ENCODE measurements around the gene NEK5. TPM values are rescaled to one million over a fixed set of nuclear protein-coding genes. Genes with fewer than 3 reads are reported as not detected.
"Not testable (repeated sequence)": the region's sequence is repeated elsewhere in the genome, so short reads cannot be mapped to it uniquely, and the experiment has no call there.

The NEK5 gene
- polyA plus RNA-seq, 5 donors = 3.1 to 6.0 (median 5.3) TPM

DNA sequence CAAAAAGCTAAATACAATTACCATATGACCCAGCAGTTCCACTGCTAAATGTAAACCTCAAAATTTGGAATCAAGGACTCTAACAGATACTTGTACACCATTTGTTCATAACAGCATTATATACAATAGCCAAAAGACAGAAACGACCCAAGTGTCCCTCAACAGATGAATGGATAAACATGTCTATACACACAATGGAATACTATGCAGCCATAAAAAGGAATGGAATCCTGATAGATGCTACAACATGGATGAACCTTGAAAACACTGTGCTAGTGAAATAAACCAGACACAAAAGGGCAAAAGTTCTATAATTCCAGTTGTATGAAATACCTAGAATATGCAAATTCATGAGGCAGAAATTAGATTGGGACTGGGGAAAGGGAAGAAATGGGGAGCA, 18.4 kb upstream of the NEK5 start:
- DNase-seq = no peak

DNA sequence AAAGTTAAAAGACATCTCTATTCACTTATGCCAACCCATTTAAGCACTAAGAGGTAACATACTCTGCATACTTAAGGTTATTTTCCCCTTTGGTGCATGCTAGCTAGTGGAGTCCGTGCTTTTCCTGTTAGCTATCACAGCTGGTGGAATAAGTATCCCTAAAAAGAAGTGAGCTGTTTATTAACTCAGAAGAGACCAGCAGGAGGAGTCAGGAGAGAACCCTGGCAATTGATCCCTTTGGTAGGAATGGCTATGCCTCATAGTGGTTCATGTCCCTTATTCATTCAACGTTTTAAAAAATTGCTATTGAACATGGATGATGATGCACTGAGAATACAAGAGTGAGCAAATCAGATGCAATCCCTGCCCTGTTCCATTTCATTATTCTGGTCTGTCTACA, 12.4 kb upstream of the NEK5 start:
- no peak for DNase-seq

DNA sequence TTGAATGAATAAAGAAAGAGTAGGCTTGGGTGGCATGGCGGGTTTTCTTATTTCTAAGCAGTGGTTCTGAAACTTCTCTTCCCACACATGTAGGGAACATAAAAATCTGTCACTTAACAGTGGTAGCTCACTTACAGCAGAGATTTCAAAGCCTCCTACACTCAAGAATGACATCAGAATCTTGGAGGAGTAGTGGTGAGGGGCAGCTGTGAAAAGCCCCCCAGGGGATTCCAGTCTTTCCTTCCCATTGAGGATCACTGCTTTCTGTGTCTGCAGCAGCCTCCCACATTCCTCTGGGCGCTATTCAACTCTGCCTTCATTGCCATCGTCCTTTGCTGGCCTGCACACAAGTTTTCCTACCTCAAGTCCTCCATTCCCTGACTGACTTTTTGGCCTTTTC, 8.6 kb upstream of the NEK5 start:
- DNase-seq = no peak

DNA sequence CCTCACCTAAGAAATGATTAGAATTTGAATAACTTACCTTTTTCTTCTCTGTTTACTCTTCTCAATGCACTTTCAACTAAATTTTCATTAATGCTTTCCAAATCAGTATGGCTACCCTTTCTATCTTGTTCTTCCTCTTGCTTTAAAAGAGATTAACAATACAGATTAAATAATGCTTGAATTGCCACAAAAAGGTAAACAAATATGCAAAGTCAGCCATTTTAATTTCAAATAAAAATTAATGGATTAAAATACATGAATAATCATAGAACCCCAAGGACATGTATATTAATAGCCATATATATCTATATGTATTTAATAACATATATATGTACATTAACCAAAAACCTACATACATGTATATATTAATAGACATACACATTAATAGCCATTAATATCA, 7.9 kb upstream of the NEK5 start:
- no peak for DNase-seq

DNA sequence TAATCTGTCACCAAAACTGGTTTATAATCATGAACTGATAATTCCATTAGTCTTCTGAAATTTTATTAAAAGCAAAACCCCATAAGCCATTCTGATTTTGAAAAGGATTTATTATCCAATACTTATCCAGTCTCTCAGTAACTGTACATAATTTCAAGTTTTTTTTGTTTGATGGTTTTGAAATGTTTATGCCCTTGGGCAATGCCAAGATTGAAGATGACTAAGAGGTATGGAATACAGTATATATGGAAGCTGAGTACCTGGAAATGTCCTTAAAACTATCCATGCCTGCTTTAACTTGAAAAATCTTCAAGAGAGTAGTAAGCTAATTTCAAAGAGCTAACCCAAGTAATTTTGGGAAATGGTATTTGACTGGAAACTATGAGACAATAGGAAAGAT, 1.8 kb upstream of the NEK5 start:
- DNase-seq = no peak

DNA sequence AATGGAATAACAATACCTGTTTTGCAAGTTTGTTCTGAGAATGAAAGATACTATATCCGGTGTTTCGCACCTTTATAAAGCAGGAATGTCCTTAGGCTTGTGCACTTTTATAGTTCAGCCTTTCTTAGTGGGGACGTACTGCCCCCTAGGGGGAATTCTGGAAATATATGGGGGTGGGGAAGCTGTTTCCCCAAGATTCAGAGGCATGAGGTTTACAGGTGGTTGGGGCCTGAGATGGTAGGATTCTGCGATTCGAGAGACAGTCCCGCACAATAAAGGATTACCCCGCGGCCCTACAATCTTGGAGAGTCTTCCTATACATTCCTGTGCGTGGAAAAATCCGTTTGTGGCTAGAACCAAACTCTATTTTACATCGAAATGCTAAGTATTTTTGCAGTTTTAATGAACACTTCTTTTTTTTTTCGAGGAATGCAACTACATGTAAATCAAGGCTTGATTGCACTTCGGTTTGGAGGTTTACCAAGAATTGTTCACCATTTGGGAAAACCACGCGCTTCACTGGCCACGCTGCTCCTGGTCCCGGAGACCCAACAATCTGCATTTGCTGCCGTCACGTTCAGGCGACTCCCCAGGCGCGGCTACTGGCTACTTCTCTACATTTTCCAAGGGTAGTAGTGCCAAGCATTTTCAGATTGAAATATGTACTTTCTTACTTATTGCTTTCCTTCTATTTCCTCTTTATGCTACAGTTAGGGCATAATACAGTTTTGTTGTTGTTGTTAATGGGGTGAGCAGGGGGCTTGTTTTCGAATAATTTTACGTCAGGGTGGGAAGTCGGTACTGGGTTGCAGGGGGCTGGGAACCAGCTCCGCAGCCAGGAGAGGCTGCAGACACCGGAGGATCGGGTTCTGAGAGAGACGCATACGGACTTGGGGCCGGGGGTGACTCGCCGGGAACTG, 830 bp downstream of the NEK5 start:
- DNase-seq = peak; percentile 57 to 68

DNA sequence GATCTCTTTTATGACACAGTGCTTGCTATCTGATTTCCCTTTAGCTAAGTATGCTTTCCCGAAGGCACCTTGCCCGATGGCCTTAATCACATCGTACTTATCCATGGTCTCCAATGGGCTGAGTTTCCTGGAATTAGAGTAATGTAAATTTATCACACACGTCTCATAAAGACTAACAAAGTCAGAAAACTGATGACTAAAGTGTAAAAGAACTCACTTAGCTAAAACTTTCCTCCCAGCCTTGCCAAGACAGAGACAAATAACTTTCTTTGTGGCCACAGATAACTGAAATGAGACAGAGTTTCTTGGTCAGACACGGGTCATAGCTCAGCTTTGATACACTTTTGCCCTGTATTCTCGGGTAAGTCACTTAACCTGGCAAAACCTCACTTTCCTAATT, 1.5 kb downstream of the NEK5 start:
- DNase-seq = no peak

DNA sequence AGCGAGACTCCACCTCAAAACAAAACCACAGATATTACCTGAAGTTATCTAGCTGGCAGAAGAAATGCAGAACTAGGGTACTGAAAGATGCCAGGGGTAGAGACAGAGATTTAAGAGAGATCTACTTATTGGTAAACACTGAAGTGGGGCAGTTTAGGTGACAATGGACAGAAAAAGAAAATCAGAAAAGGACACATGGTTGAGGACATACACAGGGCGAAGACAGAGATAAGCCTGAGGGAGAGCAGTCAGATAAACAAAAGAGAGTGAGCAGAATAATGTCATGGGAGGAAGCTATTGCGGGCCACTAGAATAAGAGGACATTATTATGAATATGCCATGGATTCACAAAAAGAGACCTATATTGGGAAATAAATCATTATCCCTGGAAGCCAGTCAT, 3.3 kb downstream of the NEK5 start:
- no peak for DNase-seq

DNA sequence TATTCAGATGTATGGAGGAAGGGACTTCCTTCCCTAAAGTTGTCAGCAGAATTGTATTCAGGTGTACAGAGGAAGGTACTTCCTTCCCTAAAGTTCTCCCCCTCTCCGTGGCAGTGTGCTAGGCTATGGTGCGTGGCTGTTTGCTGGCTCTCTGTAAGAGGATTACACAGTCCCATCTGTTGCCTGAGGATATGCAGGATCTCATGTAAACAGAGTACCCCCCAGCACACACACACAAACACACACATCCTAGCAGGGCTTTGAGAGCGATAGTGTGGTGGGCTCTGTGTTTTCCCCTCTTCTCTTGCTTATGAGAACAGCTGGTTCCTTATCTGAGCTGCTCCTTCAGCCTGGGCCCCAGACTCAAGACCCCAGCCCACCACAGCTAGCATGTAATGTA, 10.3 kb downstream of the NEK5 start:
- DNase-seq = no peak

DNA sequence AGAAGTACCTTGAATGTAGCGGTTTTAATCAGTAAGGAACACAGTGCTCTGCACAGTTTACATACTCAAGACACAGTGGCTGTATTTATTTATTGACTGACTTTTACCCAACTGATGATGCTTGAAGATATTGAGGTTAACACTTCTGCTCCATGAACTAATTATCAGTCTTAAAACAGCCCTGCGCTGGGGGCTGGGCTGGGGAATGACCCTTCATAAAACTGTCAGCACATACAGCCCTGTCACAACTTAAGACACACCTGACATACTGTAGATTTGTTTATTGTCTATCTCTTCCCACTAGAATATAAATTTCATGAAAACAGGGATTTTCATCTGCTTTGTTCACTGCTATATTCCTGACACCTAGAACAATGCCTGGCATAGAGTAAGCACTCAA, 10.8 kb downstream of the NEK5 start:
- no peak for DNase-seq

DNA sequence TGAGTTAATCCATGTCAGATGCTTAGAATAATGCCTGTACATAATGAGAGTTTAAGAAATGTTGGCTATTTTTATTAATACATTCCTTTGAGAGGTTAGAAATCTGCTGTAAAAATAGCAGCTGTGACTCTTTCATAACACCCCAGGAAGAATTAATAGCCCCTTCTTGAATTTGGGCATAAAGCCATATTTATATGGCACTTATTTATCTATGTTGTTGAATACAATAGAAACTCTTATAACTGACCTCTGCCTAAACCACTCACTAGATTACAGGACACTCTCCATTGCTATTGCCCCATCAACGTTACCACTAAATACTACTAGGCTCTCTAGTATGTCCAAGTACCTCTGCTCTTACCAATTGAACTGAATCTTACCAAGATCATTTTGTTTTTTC, 16.3 kb downstream of the NEK5 start:
- DNase-seq = peak; percentile 48 to 58

DNA sequence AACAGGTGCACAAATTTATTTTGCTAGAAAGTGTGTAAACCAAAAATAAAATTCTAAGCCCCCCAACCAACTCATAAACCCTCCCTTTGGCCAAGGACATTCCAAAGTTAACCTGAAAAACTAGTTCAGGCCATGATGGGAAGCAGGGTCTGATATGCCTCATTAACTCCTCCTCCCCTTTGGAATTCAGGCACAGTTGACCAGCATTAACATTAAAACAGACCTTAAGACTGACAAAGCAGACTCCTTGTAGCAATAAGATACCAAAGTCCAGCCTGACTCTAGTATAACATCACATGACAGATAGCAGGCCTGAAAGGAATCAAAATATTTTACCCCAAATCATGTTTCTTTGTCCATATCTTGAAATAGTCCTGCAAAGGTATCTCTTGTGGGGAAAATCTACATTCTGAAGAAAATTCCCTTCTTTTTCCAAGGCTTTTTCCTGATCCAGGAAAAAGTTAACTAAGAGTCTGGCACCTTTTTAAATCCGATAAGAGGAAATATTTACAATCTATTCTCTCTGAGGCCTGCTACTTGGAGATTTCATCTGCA, 19.7 kb downstream of the NEK5 start:
- DNase-seq = no peak

DNA sequence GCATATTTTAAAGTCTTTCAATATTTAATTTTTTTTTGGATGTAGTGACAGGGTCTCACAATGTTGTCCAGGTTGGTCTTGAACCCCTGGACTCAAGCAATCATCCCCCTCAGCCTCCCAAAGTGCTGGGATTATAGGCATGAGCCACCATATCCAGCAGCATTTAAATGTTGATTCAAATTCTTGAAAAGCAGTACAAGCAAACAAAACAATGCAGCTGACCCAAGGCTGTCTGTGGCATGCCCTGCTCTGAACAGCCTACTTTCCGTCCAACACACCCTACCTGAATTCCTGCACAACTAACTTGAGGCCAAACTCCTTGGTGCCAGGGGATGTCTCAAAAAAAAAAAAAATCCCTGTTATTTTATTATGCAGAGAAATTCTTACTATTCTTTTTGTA, 23.0 kb downstream of the NEK5 start:
- no peak for DNase-seq

DNA sequence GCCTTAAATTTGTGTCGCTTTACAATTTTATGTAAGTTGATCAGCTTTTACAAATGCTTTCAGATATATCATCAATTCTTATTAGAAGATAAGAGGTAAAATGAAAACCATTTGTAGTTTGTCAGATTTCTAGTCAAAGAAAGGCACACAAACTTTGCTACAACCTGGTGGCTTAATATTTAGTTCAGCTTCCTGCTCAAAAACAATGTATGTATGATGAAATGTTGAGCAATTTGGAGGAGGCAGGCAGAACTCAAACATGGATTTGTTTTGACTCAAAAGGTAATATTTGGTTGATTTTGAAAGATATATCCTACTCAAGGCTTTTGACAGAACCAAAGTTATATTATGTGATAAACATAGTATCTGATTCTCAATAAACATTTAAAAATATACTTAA, 24.2 kb downstream of the NEK5 start:
- no peak for DNase-seq

DNA sequence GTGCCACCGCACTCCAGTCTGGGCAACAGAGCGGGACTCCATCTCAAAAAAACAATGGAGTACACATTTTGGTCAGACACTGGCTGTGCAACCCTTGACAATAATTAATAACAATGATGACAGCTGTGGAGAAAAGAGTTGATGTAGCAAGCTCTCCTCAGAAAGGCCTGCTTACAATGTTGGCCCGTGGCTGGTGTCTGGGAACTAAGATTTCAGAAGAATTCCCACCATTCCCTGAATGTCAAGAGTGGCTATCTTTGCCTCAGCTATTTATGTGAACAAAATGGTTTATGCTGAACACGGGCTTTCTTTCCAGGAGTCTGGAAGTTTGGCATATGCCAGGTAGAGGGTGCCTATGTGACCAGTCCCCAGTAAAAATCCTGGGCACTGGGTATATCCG, 25.5 kb downstream of the NEK5 start:
- no peak for DNase-seq

DNA sequence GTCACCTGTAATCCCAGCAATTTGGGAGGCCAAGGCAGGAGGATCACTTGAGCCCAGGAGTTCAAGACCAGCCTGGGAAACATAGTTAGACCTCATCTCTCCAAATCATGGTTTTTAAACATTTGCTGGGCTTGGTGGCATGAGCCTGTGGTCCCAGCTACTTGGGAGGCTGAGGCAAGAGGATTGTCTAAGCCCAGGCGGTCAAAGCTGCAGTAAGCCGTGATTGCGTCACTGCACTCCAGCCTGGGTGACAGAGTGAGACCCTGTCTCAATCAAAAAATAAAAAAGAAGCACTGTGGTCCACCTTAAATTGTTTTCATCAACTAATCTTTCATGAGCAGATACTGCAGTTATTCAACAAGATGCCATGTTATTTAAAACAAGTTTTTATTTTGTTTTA, 26.4 kb downstream of the NEK5 start:
- DNase-seq = not testable (repeated sequence)

DNA sequence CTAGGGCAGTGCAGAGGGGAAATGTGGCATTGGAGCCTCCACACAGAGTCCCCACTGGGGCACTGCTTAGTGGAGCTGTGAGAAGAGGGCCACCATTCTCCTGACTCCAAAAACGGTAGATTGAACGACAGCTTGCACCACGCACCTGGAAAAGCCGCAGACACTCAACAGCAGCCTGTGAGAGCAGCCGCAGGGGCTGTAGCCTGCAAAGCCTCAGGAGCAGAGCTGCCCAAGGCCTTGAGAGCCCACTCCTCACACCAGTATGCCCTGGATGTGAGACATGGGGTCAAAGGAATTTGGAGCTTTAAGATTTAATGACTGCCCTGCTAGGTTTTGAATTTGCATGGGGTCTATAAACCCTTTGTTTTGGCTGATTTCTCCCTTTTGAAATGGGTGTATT, 31.7 kb downstream of the NEK5 start:
- DNase-seq = no peak

DNA sequence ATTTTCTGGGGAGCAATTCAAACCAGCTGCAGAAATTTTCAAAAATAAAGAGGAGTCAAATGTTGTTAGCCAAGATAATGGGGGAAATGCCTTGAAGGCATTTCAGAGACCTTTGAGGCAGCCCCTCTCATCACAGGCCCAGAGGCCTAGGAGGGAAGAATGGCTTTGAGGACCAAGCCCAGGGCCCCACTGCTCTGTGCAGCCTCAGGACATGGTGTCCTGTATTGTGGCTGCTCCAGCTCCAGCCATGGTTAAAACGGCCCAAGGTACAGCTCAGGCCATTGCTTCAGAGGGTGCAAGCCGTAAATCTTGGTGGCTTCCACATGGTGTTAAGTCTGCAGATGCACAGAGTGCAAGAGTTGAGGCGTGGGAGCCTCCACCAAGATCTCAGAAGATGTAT, 32.1 kb downstream of the NEK5 start:
- DNase-seq = no peak

DNA sequence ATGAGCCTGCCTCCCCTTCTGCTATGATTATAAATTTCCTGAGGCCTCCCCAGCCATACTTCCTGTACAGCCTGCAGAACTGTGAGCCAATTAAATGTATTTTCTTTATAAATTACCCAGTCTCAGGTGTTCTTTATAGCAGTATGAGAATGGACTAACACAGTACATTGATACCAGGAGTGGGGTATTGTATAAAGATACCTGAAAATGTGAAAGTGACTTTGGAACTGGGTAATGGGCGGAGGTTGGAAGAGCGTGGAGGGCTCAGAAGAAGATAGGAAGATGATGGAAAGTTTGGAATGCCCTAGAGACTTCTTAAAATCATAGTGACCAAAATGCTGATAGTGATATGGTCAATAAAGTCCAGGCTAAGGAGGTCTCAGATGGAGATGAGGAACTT, 32.8 kb downstream of the NEK5 start:
- no peak for DNase-seq

DNA sequence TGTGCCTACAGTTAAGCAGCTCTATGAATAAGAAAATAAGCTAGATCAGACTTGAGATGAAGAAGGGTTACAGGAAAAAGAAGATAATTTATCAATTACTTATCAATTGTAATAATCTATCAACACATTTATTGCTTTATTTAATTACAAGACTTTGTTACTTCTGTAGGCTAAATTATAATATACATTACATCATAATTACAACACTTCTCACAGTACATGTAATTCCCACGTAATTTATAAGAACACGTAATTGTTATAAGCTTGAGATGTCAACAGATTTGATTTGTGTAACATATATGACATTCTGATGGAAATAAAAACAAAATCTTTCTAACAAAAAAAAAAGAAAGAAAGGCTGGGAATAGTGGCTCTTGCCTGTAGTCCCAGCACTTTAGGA, 36.8 kb downstream of the NEK5 start:
- DNase-seq = no peak

DNA sequence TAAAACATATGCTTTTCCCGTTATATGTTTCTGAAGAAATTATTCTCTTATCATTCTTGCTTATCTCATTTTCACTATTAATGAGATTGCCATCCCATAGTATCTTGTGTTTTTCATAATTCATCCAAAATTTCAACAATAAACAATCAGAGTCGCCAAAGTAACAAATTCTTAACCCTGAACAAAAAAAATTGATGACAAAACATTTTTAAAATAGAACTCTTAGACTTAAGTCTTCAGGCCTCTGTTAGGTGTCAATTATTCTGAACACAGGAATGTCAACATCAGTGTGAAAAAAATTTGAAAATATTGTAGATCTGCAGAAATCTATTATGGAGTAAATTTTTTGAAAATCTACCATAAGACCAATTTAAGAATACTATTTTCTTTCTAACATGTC, 37.4 kb downstream of the NEK5 start:
- DNase-seq = no peak

DNA sequence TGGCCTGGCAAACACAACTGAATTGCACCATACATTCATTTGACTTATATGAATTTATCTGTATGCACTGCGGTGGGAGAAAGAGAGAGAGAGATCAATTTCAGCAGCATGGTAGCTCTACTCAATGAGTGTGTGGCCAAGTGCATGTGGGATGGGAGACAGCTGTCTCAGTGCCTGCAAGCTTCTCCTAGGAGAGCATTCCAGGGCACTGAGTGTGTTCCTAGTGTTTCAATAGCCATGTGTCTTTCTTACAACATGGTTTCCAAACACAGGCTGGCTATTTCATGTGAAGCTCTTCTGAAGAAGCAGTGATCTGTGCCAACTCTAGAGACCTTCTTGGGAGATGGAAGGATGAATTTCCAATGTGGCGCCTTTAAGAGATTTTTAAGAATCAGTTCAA, 43.5 kb downstream of the NEK5 start:
- DNase-seq = peak; percentile 11 to 14

DNA sequence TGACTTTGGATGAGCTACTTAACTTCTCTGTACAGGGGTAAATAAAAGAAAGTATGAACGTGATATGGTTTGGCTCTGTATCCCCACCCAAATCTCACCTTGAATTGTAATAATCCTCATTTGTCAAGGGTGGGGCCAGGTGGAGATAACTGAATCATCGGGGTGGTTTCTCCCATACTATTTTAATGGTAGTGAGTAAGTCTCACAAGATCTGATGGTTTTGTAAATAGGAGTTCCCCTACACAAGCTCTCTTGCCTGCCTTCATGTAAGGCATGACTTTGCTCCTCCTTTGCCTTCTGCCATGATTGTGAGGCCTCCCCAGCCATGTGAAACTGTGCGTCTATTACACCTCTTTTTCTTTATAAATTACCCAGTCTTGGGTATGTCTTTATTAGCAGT, 43.9 kb downstream of the NEK5 start:
- DNase-seq = not testable (repeated sequence)

DNA sequence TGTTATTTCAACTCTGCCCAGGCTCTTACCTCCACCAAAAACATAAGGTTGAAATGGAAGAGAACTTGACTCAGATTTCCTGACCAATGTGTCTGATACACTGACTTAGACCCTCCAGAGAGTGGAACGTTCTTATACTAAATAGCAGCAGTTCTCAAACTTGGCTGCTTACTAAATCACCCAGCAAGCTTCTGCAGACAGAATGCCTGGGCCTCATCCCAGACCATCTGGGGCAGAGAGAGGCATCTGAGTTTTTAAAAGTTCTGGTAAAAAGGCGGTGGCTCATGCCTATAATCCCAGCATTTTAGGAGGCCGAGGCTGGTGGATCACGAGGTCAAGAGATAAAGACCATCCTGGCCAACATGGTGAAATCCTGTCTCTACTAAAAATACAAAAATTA, 46.3 kb downstream of the NEK5 start:
- DNase-seq = no peak

Data from right lung (tissue), 5 donors.